Pulmonary artery endothelial cell (primary cell): ENCODE data around the gene ZC3H10. TPM values are rescaled to one million over a fixed set of nuclear protein-coding genes. Genes with fewer than 3 reads are reported as not detected.

Experiments
- DNase-seq: peaks from one replicate; pipeline ENCODE4 v3.0.0-alpha.2; 2011; ENCODE audit warnings: low read depth, low spot score
- total RNA-seq: library from RNA; depleted of rRNA; stranded (reverse); fragments of >200 nt; gene quantifications from 2 replicates; pipeline ENCODE4 v1.2.3, GENCODE V29; 2014

ZC3H10 gene
- total RNA-seq, 1 donor from 2014 or later = 5.5 TPM

GRCh38 chr12:56172839-56173238, 54.8 kb downstream of the ZC3H10 start:
- no peak for DNase-seq

Other genes with a start within 250 kb of the ZC3H10 start
- gene PYM1, start 190.4 kb upstream of the ZC3H10 start, total RNA-seq = 25.1 and 32.0 TPM in 2 replicates
- gene DGKA, start 187.1 kb upstream of the ZC3H10 start, total RNA-seq = 32.3 and 36.0 TPM in 2 replicates
- 0.33 and 0.42 TPM in 2 replicates for gene PMEL, start 152.2 kb upstream of the ZC3H10 start, total RNA-seq
- gene CDK2, start 151.4 kb upstream of the ZC3H10 start, total RNA-seq = 29.5 and 55.0 TPM in 2 replicates
- gene RAB5B, start 144.2 kb upstream of the ZC3H10 start, total RNA-seq = 35.2 and 45.7 TPM in 2 replicates
- gene SUOX, start 121.0 kb upstream of the ZC3H10 start, total RNA-seq = 13.8 and 23.2 TPM in 2 replicates
- 0.46 and 0.86 TPM in 2 replicates for gene IKZF4, start 97.2 kb upstream of the ZC3H10 start, total RNA-seq
- 94.9 and 101 TPM in 2 replicates for gene RPS26, start 76.3 kb upstream of the ZC3H10 start, total RNA-seq
- 0.07 and 0.11 TPM in 2 replicates for gene ERBB3, start 38.1 kb upstream of the ZC3H10 start, total RNA-seq
- 240 and 266 TPM in 2 replicates for gene PA2G4, start 13.7 kb upstream of the ZC3H10 start, total RNA-seq
- 2,515 and 3,966 TPM in 2 replicates for gene RPL41, start 1.6 kb upstream of the ZC3H10 start, total RNA-seq
- gene ESYT1, start 10.0 kb downstream of the ZC3H10 start, total RNA-seq = 313 and 330 TPM in 2 replicates
- gene MYL6B, start 34.3 kb downstream of the ZC3H10 start, total RNA-seq = 60.6 and 81.1 TPM in 2 replicates
- 2,535 and 2,553 TPM in 2 replicates for gene MYL6, start 40.1 kb downstream of the ZC3H10 start, total RNA-seq
- 53.2 and 70.9 TPM in 2 replicates for gene SMARCC2, start 71.2 kb downstream of the ZC3H10 start, total RNA-seq
- gene RNF41, start 103.7 kb downstream of the ZC3H10 start, total RNA-seq = 189 and 215 TPM in 2 replicates
- gene NABP2, start 106.1 kb downstream of the ZC3H10 start, total RNA-seq = 37.1 and 44.1 TPM in 2 replicates
- not detected in 2 replicates for gene SLC39A5, start 111.8 kb downstream of the ZC3H10 start, total RNA-seq
- 13.1 and 21.4 TPM in 2 replicates for gene ANKRD52, start 140.1 kb downstream of the ZC3H10 start, total RNA-seq
- gene COQ10A, start 148.7 kb downstream of the ZC3H10 start, total RNA-seq = 4.9 and 7.3 TPM in 2 replicates
- gene CS, start 182.1 kb downstream of the ZC3H10 start, total RNA-seq = 151 TPM in 2 replicates
- gene CNPY2, start 197.7 kb downstream of the ZC3H10 start, total RNA-seq = 73.1 and 82.8 TPM in 2 replicates
- 10.6 and 15.3 TPM in 2 replicates for gene PAN2, start 215.7 kb downstream of the ZC3H10 start, total RNA-seq
- 0.13 TPM in 1 of 2 replicates, not detected in the other for gene IL23A, start 220.6 kb downstream of the ZC3H10 start, total RNA-seq
- 54.6 and 87.9 TPM in 2 replicates for gene STAT2, start 241.8 kb downstream of the ZC3H10 start, total RNA-seq
- not detected in 2 replicates for gene APOF, start 244.6 kb downstream of the ZC3H10 start, total RNA-seq